ENCODE measurements around the gene ATP5PB.
A peak's percentile ranks its signal among the peaks of the same experiment; 100 is the strongest.

Gene ATP5PB, protein sequence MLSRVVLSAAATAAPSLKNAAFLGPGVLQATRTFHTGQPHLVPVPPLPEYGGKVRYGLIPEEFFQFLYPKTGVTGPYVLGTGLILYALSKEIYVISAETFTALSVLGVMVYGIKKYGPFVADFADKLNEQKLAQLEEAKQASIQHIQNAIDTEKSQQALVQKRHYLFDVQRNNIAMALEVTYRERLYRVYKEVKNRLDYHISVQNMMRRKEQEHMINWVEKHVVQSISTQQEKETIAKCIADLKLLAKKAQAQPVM
- total RNA-seq = 37.5 reads per million, percentile 62 among the genes with 10 or more reads in this experiment

GRCh38 chr1:111448918-111449702 is at the start of gene ATP5PB, which contains the start of gene WDR77:
TSS of gene ATP5PB (plus strand) at chr1:111449464. CDS start at chr1:111449542, 78 bp downstream.
TSS of gene WDR77 (minus strand) at chr1:111449256. CDS start at chr1:111449169, 87 bp downstream.
- peak; percentile 85 for DNase-seq

DNA sequence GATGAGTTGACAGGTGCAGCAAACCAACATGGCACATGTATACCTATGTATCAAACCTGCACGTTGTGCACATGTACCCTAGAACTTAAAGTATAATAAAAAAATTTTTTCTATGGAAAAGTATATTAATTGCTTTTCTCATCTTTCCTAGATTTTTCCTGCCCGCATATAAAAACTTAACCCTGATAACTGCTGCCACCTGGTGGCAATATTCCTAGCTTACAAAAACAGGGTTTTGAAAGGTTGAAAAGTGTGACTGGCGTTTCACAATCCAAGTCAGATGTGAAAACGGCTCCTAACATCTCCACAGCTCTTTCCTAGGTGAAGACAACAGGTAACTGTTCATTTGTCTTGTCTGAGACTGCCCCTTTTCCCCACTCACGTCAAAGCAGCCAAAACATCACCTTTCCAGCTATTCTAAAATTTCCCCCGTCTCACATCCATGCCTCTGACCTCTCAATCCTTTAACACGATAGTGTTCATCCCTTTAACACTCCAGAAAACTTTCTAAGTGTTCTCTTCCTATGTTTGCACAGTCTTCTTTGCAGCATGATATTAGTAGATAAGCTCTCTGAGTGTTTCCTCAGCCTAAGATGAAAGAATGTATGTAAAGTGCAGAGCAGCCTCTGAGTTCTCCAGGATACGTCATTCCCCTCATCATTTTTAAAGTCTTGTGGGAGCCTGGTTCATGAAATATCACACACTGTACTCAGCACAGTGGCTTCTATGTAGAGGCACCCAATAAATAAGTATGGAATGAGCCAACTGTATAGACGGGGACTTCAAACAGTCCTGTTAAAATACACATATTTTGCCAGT is 49.3 kb upstream of the ATP5PB start:
- DNase-seq = peak; percentile 34

- no peak for DNase-seq
Observed at GRCh38 chr1:111402083-111402482, 47.2 kb upstream of the ATP5PB start.

- no peak for DNase-seq
Observed at GRCh38 chr1:111404588-111404987, 44.7 kb upstream of the ATP5PB start.

DNA sequence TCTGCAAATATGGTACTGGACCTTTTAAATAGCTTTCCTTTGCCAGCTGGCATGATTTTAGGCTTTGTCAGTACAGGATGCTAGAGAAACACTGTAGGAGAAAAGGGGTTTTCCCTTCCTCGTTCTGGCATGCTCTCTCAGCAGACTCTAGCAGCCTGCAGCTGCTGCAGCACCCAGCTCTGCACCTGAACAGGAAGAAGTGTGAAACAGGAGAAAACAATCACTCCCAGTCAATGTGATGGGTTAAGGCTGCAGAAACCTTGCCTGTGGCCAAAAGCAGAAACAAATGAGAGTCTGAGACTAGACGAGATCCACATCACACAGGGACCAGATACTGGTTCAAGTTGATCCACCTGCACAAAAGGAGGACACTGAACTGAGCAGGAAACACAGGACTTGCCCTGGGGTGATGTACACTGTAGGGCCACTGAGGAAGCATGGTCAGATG is 42.9 kb upstream of the ATP5PB start:
- peak; percentile 33 for DNase-seq

- no peak for DNase-seq
Observed at GRCh38 chr1:111407301-111407700, 42.0 kb upstream of the ATP5PB start.

DNA sequence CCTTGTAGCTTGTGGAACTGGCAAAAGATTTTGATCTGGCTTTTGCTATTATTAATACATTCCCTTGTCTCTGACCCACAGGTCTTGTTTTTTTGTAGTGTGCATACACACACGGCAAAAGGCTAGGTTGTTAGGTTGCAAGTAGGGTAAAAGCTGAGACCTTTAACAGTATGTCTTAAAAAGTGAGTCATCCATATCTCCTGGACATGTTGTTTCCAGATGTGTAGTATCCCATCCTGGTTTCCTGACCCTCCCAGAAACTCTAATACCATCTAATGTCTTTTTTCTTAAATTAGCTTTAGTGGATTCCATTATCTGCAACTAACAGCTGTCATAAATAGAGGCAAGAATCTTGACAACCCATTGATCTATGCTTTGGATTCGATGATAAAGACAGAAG is 36.4 kb upstream of the ATP5PB start:
- no peak for DNase-seq

- no peak for DNase-seq
Observed at GRCh38 chr1:111414756-111415155, 34.5 kb upstream of the ATP5PB start.

DNA sequence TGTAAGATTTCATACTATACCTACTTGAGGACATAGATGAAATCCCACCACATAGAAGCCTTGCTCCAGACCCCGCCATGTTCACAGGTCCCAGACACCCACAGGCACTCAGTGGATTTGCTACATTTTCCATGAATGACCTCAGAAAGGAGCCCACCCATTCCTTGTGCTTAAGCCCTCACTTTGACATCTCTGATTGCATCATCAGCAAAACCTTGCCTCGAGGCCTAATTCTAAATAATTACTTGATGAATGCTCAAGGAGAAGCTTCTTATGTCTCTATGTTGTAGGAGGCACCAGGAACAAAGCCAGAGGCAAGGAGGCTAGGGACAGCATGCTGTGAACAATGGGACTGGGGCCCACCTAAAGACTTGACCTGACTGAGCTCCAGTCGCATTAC is 33.8 kb upstream of the ATP5PB start:
- DNase-seq = no peak

GRCh38 chr1:111417755-111418154 is 31.5 kb upstream of the ATP5PB start:
- no peak for DNase-seq

DNA sequence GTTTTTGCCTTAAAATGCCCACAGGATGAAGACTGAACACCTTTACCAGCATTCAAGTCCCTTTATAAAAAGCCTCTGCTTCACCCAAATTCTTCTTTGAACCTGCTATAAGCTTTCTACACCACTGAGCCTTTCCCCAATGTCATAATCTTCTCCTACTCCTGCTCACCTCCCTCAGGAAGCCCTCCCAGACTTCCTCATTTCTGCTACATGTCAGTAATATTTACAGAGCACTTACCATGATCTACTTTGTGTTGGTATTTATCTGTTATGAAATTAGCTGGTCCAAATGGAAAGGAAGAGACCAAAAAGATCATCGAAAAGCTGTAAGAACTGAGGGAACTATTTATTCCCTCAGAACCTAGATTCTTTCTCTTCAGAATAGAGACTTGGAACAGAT is 30.2 kb upstream of the ATP5PB start:
- DNase-seq = no peak

DNA sequence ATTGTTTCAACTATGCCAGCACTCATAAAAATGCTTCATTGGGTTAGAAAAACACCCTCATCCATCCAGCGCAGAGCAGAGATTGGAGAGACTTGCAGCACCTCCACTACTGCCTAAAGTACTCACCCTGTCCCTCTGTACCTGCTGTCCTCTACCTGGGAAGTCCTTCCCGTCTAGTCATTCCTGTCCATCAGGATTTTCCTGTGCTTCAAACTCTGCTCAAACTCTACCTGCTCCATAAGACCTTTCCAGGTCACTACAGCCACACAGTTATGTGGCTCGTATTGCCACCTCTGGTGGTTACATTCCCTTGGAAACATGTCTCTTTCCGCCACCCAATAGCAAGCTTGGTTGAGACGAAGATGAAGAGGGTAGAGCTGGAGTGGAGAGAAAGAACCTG is 28.9 kb upstream of the ATP5PB start:
- DNase-seq = no peak

DNA sequence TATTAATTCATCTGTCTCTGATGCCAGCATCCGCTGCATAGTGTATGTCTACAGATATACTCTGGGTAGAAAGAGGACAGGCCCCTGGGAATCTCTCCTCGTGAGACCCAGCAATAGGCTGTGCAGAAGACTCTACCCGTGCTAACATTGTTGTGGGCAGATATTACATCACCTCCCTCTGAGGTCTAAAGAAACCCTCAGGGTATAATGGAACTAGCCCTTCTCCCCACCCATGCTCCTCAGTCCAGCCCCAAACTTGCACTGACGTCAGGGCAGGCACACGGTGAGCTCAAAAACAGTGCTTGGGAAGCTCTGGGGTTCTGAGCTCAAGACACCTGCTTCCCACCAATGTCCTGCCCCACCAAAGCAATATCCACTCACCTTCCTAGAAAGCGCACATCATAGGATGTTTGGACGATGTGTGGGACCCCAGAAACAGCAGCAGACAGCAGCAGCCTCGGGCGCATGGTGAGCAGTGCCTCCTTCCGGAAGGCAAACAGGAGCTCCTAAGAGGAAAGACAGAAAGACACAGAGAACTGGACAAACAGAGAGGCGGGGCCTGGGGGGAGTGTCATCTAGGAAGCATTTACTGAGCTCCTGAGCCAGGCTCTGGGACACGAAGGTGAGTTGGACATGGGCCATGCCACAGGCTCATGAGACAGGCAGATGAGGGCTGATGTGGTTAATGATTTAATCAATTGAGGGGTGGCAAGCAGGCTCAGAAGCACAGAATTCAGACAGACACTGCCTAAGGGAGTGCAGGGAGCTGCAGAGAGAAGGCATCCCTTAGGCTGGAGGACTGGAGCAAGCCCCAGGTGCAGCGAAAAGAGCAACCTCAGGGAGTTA is 26.5 kb upstream of the ATP5PB start:
- no peak for DNase-seq

DNA sequence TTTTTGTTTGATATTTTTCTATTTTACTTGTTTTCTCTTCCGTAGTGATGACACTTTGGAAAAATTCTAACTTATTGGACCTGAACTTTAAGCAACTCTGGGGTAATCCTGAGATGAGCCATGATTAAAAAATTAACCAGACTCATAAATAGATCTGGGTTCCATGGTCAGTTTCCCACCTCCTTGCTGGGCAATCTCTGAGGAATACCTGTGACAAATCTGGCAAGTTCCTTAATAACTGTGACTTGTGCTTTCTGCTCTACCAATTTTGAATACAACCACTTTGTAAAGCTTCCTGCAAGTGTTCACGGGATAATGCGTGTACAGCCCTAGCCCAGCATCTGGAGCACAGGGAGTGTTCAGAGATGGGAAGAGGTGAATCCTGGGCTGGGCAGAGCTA is 25.0 kb upstream of the ATP5PB start:
- no peak for DNase-seq

DNA sequence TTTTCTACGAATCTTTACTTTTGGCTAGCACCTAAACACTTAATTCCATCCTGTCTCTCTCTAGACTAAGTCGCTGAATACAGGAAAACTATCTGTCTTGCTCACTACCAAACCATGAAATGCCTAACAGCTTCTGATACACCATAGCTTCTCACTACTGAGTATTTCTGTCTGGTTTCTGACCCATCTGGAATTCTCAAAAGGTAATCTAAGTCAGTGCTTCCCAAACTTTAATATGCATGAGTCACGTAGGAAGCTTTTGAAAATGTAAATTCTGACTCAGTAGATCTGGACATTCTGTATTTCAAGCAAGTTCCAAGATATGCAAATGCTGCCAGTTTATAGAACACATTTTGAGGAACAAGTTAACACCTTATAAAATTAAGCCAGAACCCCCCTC is 12.5 kb upstream of the ATP5PB start:
- DNase-seq = no peak

- no peak for DNase-seq
Observed at GRCh38 chr1:111439461-111440351, 9.6 kb upstream of the ATP5PB start.

GRCh38 chr1:111441573-111442192 is 7.6 kb upstream of the ATP5PB start:
- peak; percentile 51 for DNase-seq

DNA sequence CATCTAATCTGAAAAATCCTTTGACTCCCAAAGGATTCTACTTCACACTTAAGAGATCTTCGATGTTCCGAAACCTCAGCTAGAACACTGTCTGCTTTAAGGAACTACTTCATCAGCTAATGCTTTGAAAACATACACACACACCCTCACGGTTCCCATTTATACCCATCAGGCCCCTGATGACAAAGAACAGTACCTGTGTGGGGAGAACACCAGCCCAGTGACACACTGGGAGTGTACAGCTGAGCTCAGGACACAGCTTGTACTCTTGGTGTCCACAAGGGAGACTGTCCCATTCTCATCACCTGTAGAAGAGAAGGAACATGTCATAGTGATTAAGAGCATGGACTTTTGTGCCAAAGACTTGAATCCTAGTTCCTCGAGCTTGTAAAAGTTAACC is 6.8 kb upstream of the ATP5PB start:
- no peak for DNase-seq

DNA sequence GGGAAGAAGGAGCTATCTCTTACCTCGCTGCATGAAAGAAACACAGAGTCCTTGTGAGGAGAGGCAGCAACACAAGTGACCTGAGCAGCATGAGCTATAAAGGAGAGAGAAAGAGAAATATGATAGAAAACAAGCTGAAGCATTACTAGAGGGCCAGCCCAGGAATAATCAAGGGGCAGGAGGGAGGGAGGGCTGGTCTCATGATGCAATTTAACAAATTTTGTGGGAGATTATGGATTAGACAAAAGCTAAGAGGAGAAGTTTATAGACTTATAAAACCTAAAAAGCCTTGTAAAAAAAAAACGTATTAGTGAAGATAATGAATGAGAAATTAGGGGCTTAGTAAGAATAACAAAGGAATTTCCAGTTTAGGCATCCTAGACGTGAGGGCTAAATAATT is 5.2 kb upstream of the ATP5PB start:
- DNase-seq = no peak

- no peak for DNase-seq
Observed at GRCh38 chr1:111446546-111446945, 2.7 kb upstream of the ATP5PB start.

Data from effector CD4-positive, alpha-beta T cell (primary cell).